ENCODE results near the gene EXOC2. TPM values are rescaled to one million over a fixed set of nuclear protein-coding genes. Genes with fewer than 3 reads are reported as not detected.

The EXOC2 gene
- total RNA-seq, 2 donors from 2014 or later: 28.1 to 35.0 TPM

DNA sequence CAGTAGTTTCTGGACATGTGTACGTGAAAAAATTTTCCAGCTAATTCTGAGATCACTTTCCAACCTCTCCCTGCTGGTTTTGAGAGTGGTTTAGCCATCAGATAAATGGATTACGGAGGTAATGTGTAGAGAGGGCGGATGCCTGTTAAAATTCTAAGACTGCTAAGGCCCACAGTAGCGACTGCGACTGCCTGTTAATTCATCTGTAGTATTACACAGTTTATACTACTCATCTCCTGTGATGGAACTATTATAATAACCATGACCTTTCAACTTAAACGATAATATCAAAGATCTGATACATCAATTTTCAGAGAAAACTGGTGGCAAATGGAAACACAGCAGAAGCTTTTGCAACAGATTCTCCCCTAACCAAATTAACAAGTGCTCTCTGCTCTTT, 199.1 kb downstream of the EXOC2 start:
- Mint-ChIP-seq H3K4me3 (no peak overlapping the region), H3K27ac (no peak overlapping the region), H3K36me3 (ENCODE audit: low read depth) (peaks cover 46% of the 10 kb centered on the region), H3K27me3 (ENCODE audit: insufficient read depth) (no peaks in the 10 kb centered on the region), H3K9me3 (peaks cover 7% of the 10 kb centered on the region), H3K4me1 (no peaks in the 10 kb centered on the region)
- H3K9ac ChIP-seq (ENCODE audit: extremely low read depth, low read length, poor library complexity, severe bottlenecking): no peak overlapping the region
- H3K36me3 ChIP-seq (ENCODE audit: control insufficient read depth, insufficient read depth, low read length): peaks cover 45% of the 10 kb centered on the region
- no peak for DNase-seq
- TF ChIP-seq, protein P1, sequence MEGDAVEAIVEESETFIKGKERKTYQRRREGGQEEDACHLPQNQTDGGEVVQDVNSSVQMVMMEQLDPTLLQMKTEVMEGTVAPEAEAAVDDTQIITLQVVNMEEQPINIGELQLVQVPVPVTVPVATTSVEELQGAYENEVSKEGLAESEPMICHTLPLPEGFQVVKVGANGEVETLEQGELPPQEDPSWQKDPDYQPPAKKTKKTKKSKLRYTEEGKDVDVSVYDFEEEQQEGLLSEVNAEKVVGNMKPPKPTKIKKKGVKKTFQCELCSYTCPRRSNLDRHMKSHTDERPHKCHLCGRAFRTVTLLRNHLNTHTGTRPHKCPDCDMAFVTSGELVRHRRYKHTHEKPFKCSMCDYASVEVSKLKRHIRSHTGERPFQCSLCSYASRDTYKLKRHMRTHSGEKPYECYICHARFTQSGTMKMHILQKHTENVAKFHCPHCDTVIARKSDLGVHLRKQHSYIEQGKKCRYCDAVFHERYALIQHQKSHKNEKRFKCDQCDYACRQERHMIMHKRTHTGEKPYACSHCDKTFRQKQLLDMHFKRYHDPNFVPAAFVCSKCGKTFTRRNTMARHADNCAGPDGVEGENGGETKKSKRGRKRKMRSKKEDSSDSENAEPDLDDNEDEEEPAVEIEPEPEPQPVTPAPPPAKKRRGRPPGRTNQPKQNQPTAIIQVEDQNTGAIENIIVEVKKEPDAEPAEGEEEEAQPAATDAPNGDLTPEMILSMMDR (conservative IDR thresholded peaks at IDR 0.05): no peak
- H3K27ac ChIP-seq (ENCODE audit: low read depth, low read length): no peak overlapping the region
- H3K4me1 ChIP-seq (ENCODE audit: control insufficient read depth, insufficient read depth, low read length): no peaks in the 10 kb centered on the region
- H3K27me3 ChIP-seq (ENCODE audit: control insufficient read depth, insufficient read depth, low read length, poor library complexity, severe bottlenecking): no peaks in the 10 kb centered on the region
- WGBS, 2 experiments (ENCODE audit: insufficient coverage in 1 of 2, insufficient read length in 1 of 2): 79 to 94% methylated on average over 3 to 6 of the region's 6 CpGs
- H3K4me3 ChIP-seq (ENCODE audit: low read length): no peak overlapping the region
- no peaks in the 10 kb centered on the region for H3K9me3 ChIP-seq (ENCODE audit: control insufficient read depth, low read length)

DNA sequence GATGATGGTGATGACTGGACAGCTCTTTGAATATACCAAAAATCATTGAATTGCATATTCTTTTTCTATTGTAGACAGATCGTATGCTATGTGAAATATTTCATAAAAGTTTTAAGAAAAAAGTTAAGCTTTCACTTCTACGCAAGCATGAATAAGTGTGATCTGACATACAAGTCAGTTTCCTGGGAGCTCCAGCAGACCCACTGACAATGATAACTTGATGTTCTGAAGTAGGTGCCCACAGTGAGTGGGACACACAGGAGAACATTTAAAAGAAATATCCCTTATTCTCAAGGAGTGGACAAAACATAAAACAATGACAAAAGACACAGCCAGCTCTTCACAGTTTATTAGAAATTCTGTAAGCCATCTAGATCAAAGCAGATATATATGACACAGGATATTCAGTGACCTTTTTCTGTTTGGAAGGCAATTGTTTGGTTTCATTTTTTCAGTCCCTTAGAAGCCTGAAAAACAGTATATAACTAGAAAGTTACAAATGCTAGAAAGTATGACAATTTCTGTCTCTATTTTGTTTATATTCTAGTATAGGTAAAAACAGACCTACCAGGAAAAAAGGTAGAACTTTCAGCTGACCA, 200.0 kb downstream of the EXOC2 start:
- peaks cover 49% of the 10 kb centered on the region for H3K36me3 Mint-ChIP-seq (ENCODE audit: low read depth)
- DNase-seq: no peak
- no peak overlapping the region for H3K4me3 ChIP-seq (ENCODE audit: low read length)
- H3K4me1 Mint-ChIP-seq: no peaks in the 10 kb centered on the region
- H3K27me3 Mint-ChIP-seq (ENCODE audit: insufficient read depth): no peaks in the 10 kb centered on the region
- 100% methylated on average over 1 to 2 of the region's 2 CpGs for WGBS, 2 experiments (ENCODE audit: insufficient coverage in 1 of 2, insufficient read length in 1 of 2)
- TF ChIP-seq, protein P1 (conservative IDR thresholded peaks at IDR 0.05): no peak
- H3K4me3 Mint-ChIP-seq: no peak overlapping the region
- no peak overlapping the region for H3K27ac Mint-ChIP-seq
- H3K36me3 ChIP-seq (ENCODE audit: control insufficient read depth, insufficient read depth, low read length): peaks cover 50% of the 10 kb centered on the region
- no peaks in the 10 kb centered on the region for H3K27me3 ChIP-seq (ENCODE audit: control insufficient read depth, insufficient read depth, low read length, poor library complexity, severe bottlenecking)
- H3K9me3 ChIP-seq (ENCODE audit: control insufficient read depth, low read length): no peaks in the 10 kb centered on the region
- H3K9ac ChIP-seq (ENCODE audit: extremely low read depth, low read length, poor library complexity, severe bottlenecking): no peak overlapping the region
- H3K27ac ChIP-seq (ENCODE audit: low read depth, low read length): no peak overlapping the region
- H3K9me3 Mint-ChIP-seq: peaks cover 7% of the 10 kb centered on the region
- no peaks in the 10 kb centered on the region for H3K4me1 ChIP-seq (ENCODE audit: control insufficient read depth, insufficient read depth, low read length)

DNA sequence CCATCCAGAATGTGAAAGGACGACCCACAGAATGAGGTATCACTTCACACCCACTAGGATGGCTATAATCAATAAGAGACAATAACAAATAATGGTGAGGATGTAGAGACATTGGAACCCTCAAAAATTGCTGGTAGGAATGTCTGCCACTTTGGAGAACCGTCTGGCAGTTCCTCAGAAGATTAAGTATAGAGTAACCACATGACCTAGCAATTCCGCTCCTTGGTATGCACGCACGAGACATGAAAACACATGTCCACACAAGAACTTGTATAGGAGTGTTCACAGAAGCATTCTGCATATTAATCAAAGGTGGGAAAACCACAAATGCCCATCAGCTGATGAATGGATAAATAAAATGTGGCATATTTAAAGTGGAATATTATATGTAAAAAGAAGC, 200.8 kb downstream of the EXOC2 start:
- Mint-ChIP-seq H3K27me3 (ENCODE audit: insufficient read depth) (no peaks in the 10 kb centered on the region), H3K9me3 (peaks cover 7% of the 10 kb centered on the region), H3K36me3 (ENCODE audit: low read depth) (peaks cover 54% of the 10 kb centered on the region), H3K4me3 (no peak overlapping the region), H3K27ac (no peak overlapping the region), H3K4me1 (no peaks in the 10 kb centered on the region)
- H3K36me3 ChIP-seq (ENCODE audit: control insufficient read depth, insufficient read depth, low read length): peaks cover 47% of the 10 kb centered on the region
- H3K9ac ChIP-seq (ENCODE audit: extremely low read depth, low read length, poor library complexity, severe bottlenecking): no peak overlapping the region
- H3K4me1 ChIP-seq (ENCODE audit: control insufficient read depth, insufficient read depth, low read length): no peaks in the 10 kb centered on the region
- no peak for DNase-seq
- no peaks in the 10 kb centered on the region for H3K27me3 ChIP-seq (ENCODE audit: control insufficient read depth, insufficient read depth, low read length, poor library complexity, severe bottlenecking)
- 94 to 98% methylated on average over 5 of the region's 5 CpGs for WGBS, 2 experiments (ENCODE audit: insufficient coverage in 1 of 2, insufficient read length in 1 of 2)
- TF ChIP-seq, protein P1 (conservative IDR thresholded peaks at IDR 0.05): no peak
- H3K27ac ChIP-seq (ENCODE audit: low read depth, low read length): no peak overlapping the region
- H3K9me3 ChIP-seq (ENCODE audit: control insufficient read depth, low read length): no peaks in the 10 kb centered on the region
- H3K4me3 ChIP-seq (ENCODE audit: low read length): no peak overlapping the region

All from endodermal cell (in vitro differentiated cells).